Skeletal muscle satellite cell (primary cell): Measurements from ENCODE around the gene MISP.
"Not testable (repeated sequence)": the region's sequence is repeated elsewhere in the genome, so short reads cannot be mapped to it uniquely, and the experiment has no call there.

ENCODE experiments used
- H3K27me3 ChIP-seq: 2 replicates; pipeline ENCODE4 v1.7.0; 2013; ENCODE audit warnings: low read length; ENCODE audit not compliant: control insufficient read depth, insufficient read depth
- H3K36me3 ChIP-seq: 2 replicates; pipeline ENCODE4 v1.7.0; 2013; ENCODE audit warnings: mild to moderate bottlenecking, control low read depth, low read length; ENCODE audit not compliant: insufficient read depth
- H3K4me1 ChIP-seq: 2 replicates; pipeline ENCODE4 v1.7.0; 2013; ENCODE audit warnings: low read length; ENCODE audit not compliant: control insufficient read depth, insufficient read depth
- H3K4me2 ChIP-seq: 2 replicates; pipeline ENCODE4 v1.7.0; 2013; ENCODE audit warnings: mild to moderate bottlenecking, low read length
- H3K4me3 ChIP-seq: 2 replicates; pipeline ENCODE4 v1.7.0; 2013; ENCODE audit warnings: low read length
- H3K9ac ChIP-seq: 2 replicates; pipeline ENCODE4 v1.7.0; 2013; ENCODE audit warnings: mild to moderate bottlenecking, low read depth, low read length, moderate library complexity
- H3K9me3 ChIP-seq: replicated peaks from 2 replicates; pipeline ENCODE4 v1.7.0; 2013; ENCODE audit warnings: mild to moderate bottlenecking, control low read depth, low read length

The MISP gene

DNA sequence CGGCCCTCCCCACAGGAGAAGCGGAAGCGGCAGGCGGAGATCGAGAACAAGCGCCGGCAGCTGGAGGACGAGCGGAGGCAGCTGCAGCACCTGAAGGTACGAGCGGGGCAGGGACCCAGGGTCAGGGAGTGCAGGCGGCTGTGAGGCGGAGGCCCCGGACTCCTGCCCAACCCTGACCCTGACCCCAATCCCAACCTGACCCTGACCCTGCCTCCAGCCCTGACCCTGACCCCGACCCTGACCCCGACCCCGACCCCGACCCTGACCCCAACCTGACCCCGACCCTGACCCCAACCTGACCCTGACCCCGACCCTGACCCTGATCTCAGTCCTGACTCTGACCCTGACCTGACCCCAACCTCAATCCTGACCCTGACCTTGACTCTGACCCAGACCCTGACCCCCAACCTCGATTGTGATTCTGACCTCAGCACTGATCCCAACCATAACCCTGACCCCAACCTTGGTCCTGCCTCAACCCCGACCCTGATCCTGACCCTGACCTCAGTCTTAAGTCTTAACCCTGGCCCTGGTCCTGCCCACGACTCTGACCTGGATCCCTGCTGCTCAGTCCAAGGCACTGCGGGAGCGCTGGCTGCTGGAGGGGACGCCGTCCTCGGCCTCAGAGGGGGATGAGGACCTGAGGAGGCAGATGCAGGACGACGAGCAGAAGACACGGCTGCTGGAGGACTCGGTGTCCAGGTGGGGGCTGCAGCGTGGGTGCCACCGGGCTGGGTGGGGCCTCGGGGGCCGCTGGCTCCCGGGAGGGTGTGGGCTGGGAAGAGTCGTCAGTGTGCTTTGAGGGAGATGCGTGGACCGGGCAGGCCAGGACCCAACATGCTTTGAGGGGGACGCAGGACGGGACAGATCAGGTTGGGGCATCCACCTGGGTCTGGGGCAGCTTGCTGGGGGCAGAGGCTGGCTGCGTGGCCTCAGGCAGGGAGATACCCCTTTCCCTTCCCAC lies 23.6 kb upstream of the MISP start:
- no peak overlapping the region for H3K4me3 ChIP-seq
- H3K4me2 ChIP-seq, result no peak overlapping the region
- no peaks in the 10 kb centered on the region for H3K9me3 ChIP-seq
- H3K36me3 ChIP-seq, result no peaks in the 10 kb centered on the region
- H3K4me1 ChIP-seq, result no peaks in the 10 kb centered on the region
- H3K27me3 ChIP-seq, result no peaks in the 10 kb centered on the region
- no peak overlapping the region for H3K9ac ChIP-seq

DNA sequence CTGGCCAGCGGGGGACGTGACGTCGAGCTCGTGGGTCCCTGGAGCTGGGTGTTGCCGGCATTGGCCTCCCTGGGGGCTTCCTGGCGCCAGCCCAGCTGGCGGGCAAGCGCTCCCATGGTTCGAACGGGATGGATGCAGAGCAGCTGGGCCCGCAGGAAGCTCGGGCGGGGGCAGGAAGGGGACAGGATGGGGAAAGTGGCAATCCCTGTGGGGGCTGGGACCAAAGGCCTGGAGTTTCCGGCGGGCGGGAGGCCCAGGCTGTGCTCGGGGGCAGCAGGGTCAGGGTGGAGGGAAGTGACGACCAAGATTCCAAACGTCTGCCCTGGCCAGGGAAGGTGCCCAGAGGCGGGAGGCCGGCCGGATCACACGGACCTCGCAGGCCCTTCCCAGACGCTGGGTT lies 22.9 kb upstream of the MISP start:
- Histone ChIP-seq H3K4me1 (no peaks in the 10 kb centered on the region), H3K36me3 (no peaks in the 10 kb centered on the region), H3K27me3 (no peaks in the 10 kb centered on the region), H3K4me3 (no peak overlapping the region), H3K9me3 (no peaks in the 10 kb centered on the region), H3K4me2 (no peak overlapping the region), H3K9ac (no peak overlapping the region)

DNA sequence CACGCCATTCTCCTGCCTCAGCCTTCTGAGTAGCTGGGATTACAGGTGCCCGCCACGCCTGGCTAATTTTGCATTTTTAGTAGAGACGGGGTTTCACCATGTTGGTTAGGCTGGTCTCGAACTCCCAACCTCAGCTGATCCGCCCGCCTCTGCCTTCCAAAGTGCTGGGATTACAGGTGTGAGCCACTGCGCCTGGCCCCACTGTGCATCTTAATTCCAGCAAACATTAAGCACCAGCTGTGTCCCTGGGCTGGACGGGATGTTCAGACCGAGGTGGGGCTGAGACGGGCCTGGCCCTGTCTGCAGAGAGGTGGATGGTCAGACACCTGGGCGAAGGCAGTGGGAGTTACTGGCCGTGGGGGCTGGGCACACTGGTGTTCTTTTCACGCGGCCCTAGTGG lies 21.3 kb upstream of the MISP start:
- not testable (repeated sequence) for H3K9me3 ChIP-seq, H3K4me3 ChIP-seq, H3K9ac ChIP-seq, H3K4me2 ChIP-seq, H3K4me1 ChIP-seq, H3K36me3 ChIP-seq, H3K27me3 ChIP-seq

DNA sequence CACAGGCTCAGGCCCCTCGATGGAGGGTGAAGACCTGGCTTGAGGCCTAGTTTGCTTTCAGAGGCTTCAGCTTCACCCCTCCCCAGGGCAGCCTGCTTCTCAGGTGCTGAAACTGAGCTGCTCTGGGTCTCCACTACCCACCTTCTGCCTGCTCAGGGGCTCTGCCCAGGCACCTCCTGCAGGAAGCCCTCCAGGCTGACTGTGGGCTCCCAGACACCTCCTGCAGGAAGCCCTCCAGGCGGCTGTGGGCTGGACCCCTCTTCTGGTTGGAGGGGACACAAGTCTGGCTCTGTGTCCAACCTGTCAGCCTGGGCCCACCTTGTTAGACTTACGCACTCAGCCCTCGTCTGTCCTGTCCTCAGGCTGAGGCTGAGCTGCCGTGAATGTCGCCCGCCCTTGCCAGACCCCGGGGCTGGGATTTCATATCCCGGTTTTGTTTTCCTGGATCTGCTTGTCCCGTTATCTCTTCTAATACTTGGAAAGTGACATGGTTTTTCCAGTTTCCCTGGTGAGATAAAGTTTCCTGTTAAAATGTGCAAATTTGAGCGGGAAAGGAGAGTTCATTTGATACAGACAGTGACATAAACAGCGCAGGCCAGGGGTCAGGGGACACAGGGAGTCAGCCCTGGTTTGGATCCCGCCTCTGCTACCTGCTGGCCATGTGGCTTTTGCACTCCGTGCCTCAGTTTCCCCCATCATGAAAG lies 20.8 kb upstream of the MISP start:
- H3K4me3 ChIP-seq, result no peak overlapping the region
- H3K9ac ChIP-seq, result no peak overlapping the region
- no peaks in the 10 kb centered on the region for H3K27me3 ChIP-seq
- H3K4me2 ChIP-seq, result no peak overlapping the region
- no peaks in the 10 kb centered on the region for H3K4me1 ChIP-seq
- no peaks in the 10 kb centered on the region for H3K36me3 ChIP-seq
- H3K9me3 ChIP-seq, result no peaks in the 10 kb centered on the region

DNA sequence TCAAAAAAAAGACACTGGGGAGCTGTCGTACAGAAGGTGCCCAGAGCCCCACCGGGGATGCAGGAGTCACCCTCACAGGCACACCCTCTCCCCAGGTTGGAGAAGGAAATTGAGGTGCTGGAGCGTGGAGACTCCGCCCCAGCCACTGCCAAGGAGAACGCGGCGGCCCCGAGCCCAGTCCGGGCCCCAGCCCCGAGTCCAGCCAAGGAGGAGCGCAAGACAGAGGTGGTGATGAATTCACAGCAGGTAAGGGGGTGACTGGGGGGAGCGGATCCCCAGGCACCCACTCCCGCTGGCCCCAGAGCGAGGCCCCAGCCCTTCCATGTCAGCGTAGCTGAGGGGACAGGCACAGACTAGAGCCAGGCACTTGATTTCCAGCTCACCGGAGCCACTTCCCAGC lies 19.9 kb upstream of the MISP start:
- Histone ChIP-seq H3K4me3 (no peak overlapping the region), H3K4me2 (no peak overlapping the region), H3K9ac (no peak overlapping the region), H3K4me1 (no peaks in the 10 kb centered on the region), H3K9me3 (no peaks in the 10 kb centered on the region), H3K27me3 (no peaks in the 10 kb centered on the region), H3K36me3 (no peaks in the 10 kb centered on the region)

DNA sequence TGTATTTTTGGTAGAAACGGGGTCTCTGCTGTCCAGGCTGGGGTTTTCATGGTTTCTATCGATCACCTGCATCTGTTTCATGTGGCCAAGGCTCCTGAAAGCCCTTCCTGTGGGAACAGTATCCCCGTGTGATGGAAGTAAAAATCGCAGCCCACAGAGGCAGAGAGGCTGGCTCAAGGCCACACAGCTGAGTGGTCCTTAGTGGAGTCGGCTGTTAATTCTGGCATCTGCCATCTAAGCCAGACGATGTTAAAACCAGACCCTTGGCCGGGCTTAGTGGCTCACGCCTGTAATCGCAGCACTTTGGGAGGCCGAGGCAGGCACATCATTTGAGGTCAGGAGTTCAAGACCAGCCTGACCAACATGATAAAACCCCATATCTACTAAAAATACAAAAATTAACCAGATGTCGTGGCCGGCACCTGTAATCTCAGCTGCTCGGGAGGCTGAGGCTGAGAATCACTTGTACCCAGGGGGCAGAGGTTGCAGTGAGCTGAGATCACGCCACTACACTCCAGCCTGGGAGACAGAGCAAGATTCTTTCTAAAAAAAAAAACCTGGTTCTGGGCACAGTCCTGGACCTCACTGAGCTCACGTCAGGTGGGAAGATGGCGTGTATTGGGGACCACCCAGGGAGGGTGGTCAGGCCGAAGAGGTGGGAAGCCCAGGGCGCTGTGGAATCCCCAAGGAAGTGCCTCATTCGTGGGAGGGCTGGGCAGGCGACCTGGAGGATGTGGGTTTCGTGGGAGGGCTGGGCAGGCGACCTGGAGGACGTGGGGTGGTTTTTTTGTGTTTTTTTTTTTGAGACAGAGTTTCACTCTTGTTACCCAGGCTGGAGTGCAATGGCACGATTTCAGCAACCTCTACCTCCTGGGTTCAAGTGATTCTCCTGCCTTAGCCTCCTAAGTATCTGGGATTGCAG lies 18.5 kb upstream of the MISP start:
- H3K4me3 ChIP-seq, result no peak overlapping the region
- no peaks in the 10 kb centered on the region for H3K36me3 ChIP-seq
- H3K4me1 ChIP-seq, result no peaks in the 10 kb centered on the region
- H3K27me3 ChIP-seq, result no peaks in the 10 kb centered on the region
- no peaks in the 10 kb centered on the region for H3K9me3 ChIP-seq
- H3K9ac ChIP-seq, result no peak overlapping the region
- H3K4me2 ChIP-seq, result no peak overlapping the region

DNA sequence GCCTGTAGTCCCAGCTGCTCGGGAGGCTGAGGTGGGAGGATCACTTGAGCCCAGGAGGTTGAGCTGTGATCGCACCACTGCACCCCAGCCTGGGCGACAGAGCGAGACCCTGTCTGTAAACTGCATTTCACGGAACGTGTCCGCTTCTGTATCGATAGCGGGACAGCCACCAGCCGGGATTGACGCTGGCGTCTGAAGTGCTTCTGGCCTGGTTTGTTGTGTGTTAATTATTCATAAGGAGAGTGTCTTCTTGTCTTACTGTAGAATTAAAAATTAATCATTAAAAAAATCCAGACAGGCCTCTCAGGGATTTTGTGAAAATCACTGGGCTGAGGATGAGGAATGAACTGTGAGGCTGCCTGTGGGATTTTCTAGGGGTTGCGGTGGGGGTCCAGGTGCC lies 16.2 kb upstream of the MISP start:
- Histone ChIP-seq H3K9me3 (no peaks in the 10 kb centered on the region), H3K36me3 (no peaks in the 10 kb centered on the region), H3K27me3 (no peaks in the 10 kb centered on the region), H3K4me3 (no peak overlapping the region), H3K4me1 (no peaks in the 10 kb centered on the region), H3K4me2 (no peak overlapping the region), H3K9ac (no peak overlapping the region)

DNA sequence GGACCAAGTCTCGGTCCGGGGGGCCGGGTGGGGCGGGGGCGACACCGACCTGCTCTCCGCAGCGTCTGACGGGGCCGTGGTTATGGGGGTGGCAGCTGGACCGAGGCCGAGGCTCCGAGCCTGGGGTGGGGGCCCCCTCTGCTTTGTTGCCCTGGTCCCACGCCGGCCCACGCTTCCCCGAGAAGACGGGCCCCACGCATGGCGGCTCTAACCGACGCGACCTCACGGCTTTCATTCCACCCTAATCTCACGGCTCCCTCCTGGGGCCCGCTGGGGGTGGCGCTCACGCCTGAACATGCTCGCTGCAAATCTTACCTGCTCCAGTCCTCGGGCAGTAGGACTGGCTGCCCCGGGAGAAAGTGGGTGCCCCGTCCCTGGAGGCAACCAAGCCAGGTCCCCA lies 14.8 kb upstream of the MISP start:
- no peak overlapping the region for H3K4me3 ChIP-seq
- no peaks in the 10 kb centered on the region for H3K4me1 ChIP-seq
- no peaks in the 10 kb centered on the region for H3K36me3 ChIP-seq
- H3K9ac ChIP-seq, result no peak overlapping the region
- H3K27me3 ChIP-seq, result no peaks in the 10 kb centered on the region
- no peaks in the 10 kb centered on the region for H3K9me3 ChIP-seq
- H3K4me2 ChIP-seq, result no peak overlapping the region

DNA sequence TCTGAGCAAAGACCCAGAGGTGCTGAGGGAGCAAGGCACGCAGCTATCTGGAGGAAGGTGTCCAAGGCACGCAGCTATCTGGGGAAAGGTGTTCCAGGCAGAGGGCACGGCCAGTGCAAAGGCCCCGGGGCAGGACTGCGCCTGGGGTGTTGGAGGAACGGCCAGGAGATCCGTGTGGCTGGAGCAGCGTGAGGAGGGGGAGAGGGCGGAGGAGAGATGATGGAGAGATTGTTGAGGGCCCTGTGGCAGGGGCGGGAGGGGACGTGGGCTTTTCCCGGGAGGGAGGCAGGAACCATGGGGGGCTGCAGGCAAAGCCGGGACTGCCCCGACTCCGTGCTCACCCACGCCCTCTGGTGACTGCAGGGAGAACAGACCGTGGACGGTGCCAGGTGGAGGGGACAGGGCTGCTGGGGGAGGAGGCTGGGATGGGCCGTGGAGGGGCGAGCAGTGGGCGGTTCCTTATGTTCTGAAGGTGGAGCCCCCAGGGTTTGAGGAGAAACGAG lies 13.3 kb upstream of the MISP start:
- H3K4me3 ChIP-seq, result no peak overlapping the region
- H3K9me3 ChIP-seq, result no peaks in the 10 kb centered on the region
- H3K9ac ChIP-seq, result no peak overlapping the region
- H3K36me3 ChIP-seq, result no peaks in the 10 kb centered on the region
- no peaks in the 10 kb centered on the region for H3K4me1 ChIP-seq
- no peak overlapping the region for H3K4me2 ChIP-seq
- no peaks in the 10 kb centered on the region for H3K27me3 ChIP-seq

DNA sequence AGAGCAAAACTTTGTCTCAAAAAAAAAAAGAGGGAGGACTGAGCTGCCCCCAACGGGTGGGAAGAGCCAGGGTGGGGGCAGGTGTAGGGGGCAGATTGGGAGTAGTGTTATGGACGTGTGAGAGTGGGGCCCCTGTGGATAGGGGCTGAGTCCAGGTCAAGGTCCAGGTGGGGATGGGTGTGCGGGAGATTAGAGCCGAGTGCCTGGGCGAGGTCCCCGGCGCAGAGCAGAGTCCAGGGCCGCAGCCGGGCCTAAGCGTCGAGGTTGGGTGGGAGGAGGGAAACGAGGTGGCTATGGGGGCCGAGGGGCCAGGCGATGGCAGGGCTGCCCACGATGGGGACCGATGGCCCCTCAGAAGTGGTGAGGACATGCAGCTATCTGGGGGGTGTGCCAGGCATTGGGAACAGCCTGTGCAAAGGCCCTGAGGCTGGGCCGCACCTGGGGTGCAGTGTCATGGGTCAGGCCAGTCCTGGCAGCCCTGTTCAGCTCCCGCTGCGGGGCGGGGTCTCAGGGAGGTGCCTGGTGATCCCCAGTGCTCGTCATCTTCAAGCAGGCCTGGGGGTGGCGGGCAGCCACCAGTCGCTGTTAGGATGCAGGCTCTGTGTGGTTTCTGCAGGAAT lies 12.3 kb upstream of the MISP start:
- H3K27me3 ChIP-seq, result no peaks in the 10 kb centered on the region
- no peak overlapping the region for H3K4me3 ChIP-seq
- no peak overlapping the region for H3K9ac ChIP-seq
- no peaks in the 10 kb centered on the region for H3K4me1 ChIP-seq
- H3K4me2 ChIP-seq, result no peak overlapping the region
- H3K36me3 ChIP-seq, result no peaks in the 10 kb centered on the region
- H3K9me3 ChIP-seq, result no peaks in the 10 kb centered on the region
